K562 (cell line): ENCODE results near the gene DCUN1D4. TPM values are rescaled to one million over a fixed set of nuclear protein-coding genes. Genes with fewer than 3 reads are reported as not detected.
"Not testable (repeated sequence)": the region's sequence is repeated elsewhere in the genome, so short reads cannot be mapped to it uniquely, and the experiment has no call there.

ENCODE experiments used
- ATAC-seq: fragments of 200-7000 bp; cut with Tn5 transposase; 3 replicates; pipeline ENCODE4 v1.9.1; 2020; ENCODE audit warnings: moderate library complexity
- BruUV-seq: library from RNA; stranded (reverse); fragments of 400-500 nt; replicated peaks from 2 replicates; lab custom pipeline; 2021; lab: Mats Ljungman, UMichigan
- CTCF ChIA-PET: fragments of 300-600 bp; formaldehyde crosslinking; extraction: SDS; loops from one replicate; lab custom pipeline; 2021; ENCODE audit warnings: low intra/inter-chr PET ratio; lab: Yijun Ruan, JAX
- POLR2A ChIA-PET: fragments of 300-600, 350-650 bp; sonication (Branson Sonifier 250); formaldehyde crosslinking; extraction: SDS; loops from one replicate; lab custom pipeline; 2021; ENCODE audit warnings: antibody characterized with exemption, inconsistent platforms; lab: Yijun Ruan, JAX
- DNase-seq, 4 experiments: peaks; one replicate each; pipeline versions ENCODE4 v3.0.0 to v3.0.0-alpha.2; 2011 to 2018; ENCODE audit warnings: low spot score in 3 of 4, mixed read lengths in 3 of 4; ENCODE audit errors: extremely low read depth in 1 of 4
- FAIRE-seq: peaks from 2 replicates; lab custom pipeline; 2011; peaks lifted over from hg19 to GRCh38; lab: Jason Lieb, UNC
- H2AFZ ChIP-seq: 2 replicates; pipeline ENCODE4 v1.6.0; 2011; ENCODE audit warnings: low read depth, low read length, control low read depth, inconsistent platforms
- H3K27ac ChIP-seq: fragments of 200-600 bp; 3 replicates; pipeline ENCODE4 v1.8.0; 2011; ENCODE audit warnings: low read depth, mild to moderate bottlenecking, control low read depth, inconsistent platforms, low read length, moderate library complexity, mixed read lengths; ENCODE audit errors: extremely low read depth
- H3K27me3 ChIP-seq, 2 experiments: fragments of 300-600 bp in 1 of 2; 2 replicates in 1 of 2; 3 replicates in 1 of 2; pipeline versions ENCODE4 v1.6.0 to v1.8.0; 2011; ENCODE audit warnings: inconsistent platforms in 2 of 2, low read length in 2 of 2, mild to moderate bottlenecking in 1 of 2, mixed read lengths in 1 of 2, moderate library complexity in 1 of 2; ENCODE audit not compliant: control insufficient read depth in 2 of 2, insufficient read depth in 2 of 2
- H3K36me3 ChIP-seq: fragments of 300-600 bp; 3 replicates; pipeline ENCODE4 v1.8.0; 2011; ENCODE audit warnings: mild to moderate bottlenecking, low read length, inconsistent platforms; ENCODE audit not compliant: control insufficient read depth, insufficient read depth
- H3K4me1 ChIP-seq, 2 experiments: fragments of 200-600 bp in 1 of 2; replicated peaks in 1 of 2; 2 replicates in 1 of 2; 3 replicates in 1 of 2; pipeline versions ENCODE4 v1.5.1 to v1.8.0; 2011; ENCODE audit warnings: inconsistent platforms in 2 of 2, low read length in 2 of 2, mild to moderate bottlenecking in 1 of 2, mixed read lengths in 1 of 2, moderate library complexity in 1 of 2; ENCODE audit not compliant: control insufficient read depth in 2 of 2, insufficient read depth in 2 of 2
- H3K4me2 ChIP-seq: 2 replicates; pipeline ENCODE4 v1.6.1; 2011; ENCODE audit warnings: low read length, control low read depth, inconsistent platforms, mixed read lengths; ENCODE audit not compliant: insufficient read depth
- H3K4me3 ChIP-seq: fragments of 200-600 bp; sonication (generic), shearing (Covaris generic); 2 replicates; pipeline ENCODE4 v1.5.1; 2016; ENCODE audit warnings: control low read depth, inconsistent platforms
- H3K79me2 ChIP-seq: fragments of 200-600 bp; 3 replicates; pipeline ENCODE4 v1.8.0; 2011; ENCODE audit warnings: low read length, inconsistent platforms; ENCODE audit not compliant: control insufficient read depth, insufficient read depth
- H3K9ac ChIP-seq, 2 experiments: 2 replicates each; pipeline versions ENCODE4 v1.6.0 to v1.6.1; 2011; ENCODE audit warnings: low read depth in 2 of 2, low read length in 2 of 2, control low read depth in 1 of 2, inconsistent platforms in 1 of 2, mild to moderate bottlenecking in 1 of 2, mixed read lengths in 1 of 2; ENCODE audit not compliant: insufficient read depth in 1 of 2
- H3K9me1 ChIP-seq: one replicate; pipeline ENCODE4 v1.6.0; 2011; ENCODE audit warnings: inconsistent platforms, mild to moderate bottlenecking, low read length, moderate library complexity; ENCODE audit not compliant: control insufficient read depth, insufficient read depth
- H3K9me3 ChIP-seq: replicated peaks from 2 replicates; pipeline ENCODE4 v1.5.1; 2011; ENCODE audit warnings: low read depth, low read length, inconsistent platforms; ENCODE audit not compliant: control insufficient read depth, insufficient read depth
- H4K20me1 ChIP-seq: replicated peaks from 2 replicates; pipeline ENCODE4 v1.6.1; 2011; ENCODE audit warnings: low read length, inconsistent platforms, mixed read lengths; ENCODE audit not compliant: control insufficient read depth, insufficient read depth
- FOXO4 ChIP-seq: fragments of 450-650 bp; formaldehyde crosslinking; IDR thresholded peaks from 2 replicates; pipeline ENCODE4 v1.4.0; 2020; ENCODE audit warnings: mild to moderate bottlenecking, moderate library complexity
- NCOA2 ChIP-seq, 2 experiments: fragments of 450-650 bp; IDR thresholded peaks; 2 replicates each; pipeline ENCODE4 v1.6.1; 2018; ENCODE audit warnings: mild to moderate bottlenecking in 2 of 2, moderate library complexity in 1 of 2; ENCODE audit not compliant: partially characterized antibody in 2 of 2
- SAFB2 ChIP-seq: fragments of 200-400 bp; formaldehyde crosslinking; IDR thresholded peaks from 2 replicates; pipeline ENCODE4 v1.6.1; 2018; ENCODE audit warnings: borderline replicate concordance, low read length, low read depth, moderate library complexity; ENCODE audit not compliant: severe bottlenecking
- ZBTB40 ChIP-seq, 2 experiments: fragments of 450-650 bp in 1 of 2; sonication (generic) in 1 of 2; formaldehyde crosslinking in 1 of 2; IDR thresholded peaks; 2 replicates each; pipeline versions ENCODE4 v1.7.1 to v1.9.0; 2016 to 2022; ENCODE audit warnings: inconsistent platforms in 1 of 2, mild to moderate bottlenecking in 1 of 2, missing genetic modification reagents in 1 of 2
- ZZZ3 ChIP-seq: fragments of 450-650 bp; IDR thresholded peaks from 2 replicates; pipeline ENCODE4 v1.6.1; 2016; ENCODE audit warnings: antibody characterized with exemption, mild to moderate bottlenecking, moderate library complexity
- WGBS: fragments of 100-300 bp; shearing (Covaris generic); methylation state at CpG from one replicate; pipeline ENCODE4 v1.1.6; 2016; ENCODE audit warnings: low coverage, mixed read lengths; ENCODE audit not compliant: insufficient coverage; ENCODE audit errors: missing lambda C conversion rate; 5-methylcytosine and 5-hydroxymethylcytosine counted together
- in situ Hi-C: fragments of 300-500 bp; cut with MboI; formaldehyde crosslinking; loops from 4 replicates; pipeline ENCODE4 v1.15.0; 2018; ENCODE audit warnings: inconsistent platforms, mixed read lengths
- intact Hi-C: fragments of 100-400 bp; cut with micrococcal nuclease; formaldehyde crosslinking; loops from 2 replicates; pipeline ENCODE4 v1.14.2; 2022
- polyA plus RNA-seq, 8 experiments: library from polyadenylated mRNA; depleted of rRNA in 4 of 8; stranded (reverse) in 5 of 8; unstranded in 3 of 8; fragments of >200 nt; fragmentation: Nextera tagmentation in 2 of 8; fragmentation: Illumina TruSeq in 1 of 8; extraction: Ambion mirVana in 2 of 8; extraction: Trizol in 1 of 8; gene quantifications; 2 replicates each; pipeline versions ENCODE4 v1.2.1 to v1.2.3, GENCODE V29; 2011 to 2014; ENCODE audit warnings: inconsistent platforms in 1 of 8, missing spikeins in 1 of 8
- total RNA-seq, 7 experiments: library from RNA; depleted of rRNA in 6 of 7; stranded (reverse); fragments of >200 nt in 6 of 7; fragmentation: Illumina TruSeq in 2 of 7; extraction: Trizol in 2 of 7; gene quantifications; 2 replicates each; pipeline versions ENCODE4 v1.2.1 to v1.2.3, GENCODE V29; 2011 to 2021; ENCODE audit warnings: low replicate concordance in 1 of 7

Gene DCUN1D4
- total and polyA plus RNA-seq, 9 of the 15 experiments (the other 6 are each of a cell fraction or from before 2014, with no cell fraction given), result 15.1 to 73.5 (median 23.0) TPM

GRCh38 chr4:51932684-51933083 is 89.7 kb downstream of the DCUN1D4 start (continued):
- TF ChIP-seq ZBTB40 (IDR thresholded peaks at IDR 0.05), result no peak
- TF ChIP-seq ZBTB40 (CRISPR knock-in tag; IDR thresholded peaks at IDR 0.05), result no peak
- TF ChIP-seq ZZZ3, result no peak
- no peak for TF ChIP-seq FOXO4 (CRISPR knock-in tag)
- TF ChIP-seq SAFB2, result no peak
- no peak for TF ChIP-seq NCOA2 (IDR thresholded peaks at IDR 0.05; ENCODE audit: partially characterized antibody in 2 of 2)

- H2AFZ ChIP-seq, H3K9me3 ChIP-seq, H4K20me1 ChIP-seq, H3K9ac ChIP-seq, POLR2A ChIA-PET, ATAC-seq, intact Hi-C loops, H3K4me3 ChIP-seq, CTCF ChIA-PET, H3K79me2 ChIP-seq, in situ Hi-C loops, DNase-seq, FAIRE-seq, H3K36me3 ChIP-seq, H3K27ac ChIP-seq, H3K4me2 ChIP-seq, H3K27me3 ChIP-seq, H3K4me1 ChIP-seq, BruUV-seq, H3K9me1 ChIP-seq: not testable (repeated sequence)
- 3% methylated on average over 11 of the region's 13 CpGs for WGBS
Measured at GRCh38 chr4:51940460-51940859, 97.5 kb downstream of the DCUN1D4 start.
